ENCODE results near the gene RASA3.
A peak's percentile ranks its signal among the peaks of the same experiment; 100 is the strongest.
"Not testable (repeated sequence)": the region's sequence is repeated elsewhere in the genome, so short reads cannot be mapped to it uniquely, and the experiment has no call there.

RASA3 gene

GRCh38 chr13:114132419-114133121 is at the start of gene RASA3:
Gene RASA3 (minus strand): TSS chr13:114132623. CDS start chr13:114132489, 134 bp downstream.
- DNase-seq (ENCODE audit: low read depth in 2 of 2), result peak in 1 of 2 donors; percentile 40

- no peak for DNase-seq (ENCODE audit: low read depth in 2 of 2)
These were observed 46.8 kb upstream of the RASA3 start, which contains the start of gene CFAP97D2 for GRCh38 chr13:114179087-114179658. Gene CFAP97D2 (plus strand): TSS chr13:114179257. CDS start chr13:114179331, 74 bp downstream.

- no peak for DNase-seq (ENCODE audit: low read depth in 2 of 2)
These were observed 45.0 kb upstream of the RASA3 start for GRCh38 chr13:114177245-114178010.

GRCh38 chr13:114176359-114176902 is 44.0 kb upstream of the RASA3 start:
- DNase-seq (ENCODE audit: low read depth in 2 of 2), result not testable (repeated sequence)

- no peak for DNase-seq (ENCODE audit: low read depth in 2 of 2)
These were observed 42.1 kb upstream of the RASA3 start for GRCh38 chr13:114174529-114174961.

GRCh38 chr13:114173745-114174144 is 41.3 kb upstream of the RASA3 start:
- no peak for DNase-seq (ENCODE audit: low read depth in 2 of 2)

- no peak for DNase-seq (ENCODE audit: low read depth in 2 of 2)
These were observed 40.8 kb upstream of the RASA3 start for GRCh38 chr13:114173272-114173671.

GRCh38 chr13:114167885-114168284 is 35.5 kb upstream of the RASA3 start:
- DNase-seq (ENCODE audit: low read depth in 2 of 2), result no peak

- no peak for DNase-seq (ENCODE audit: low read depth in 2 of 2)
These were observed 35.0 kb upstream of the RASA3 start for GRCh38 chr13:114167426-114167825.

GRCh38 chr13:114166381-114167131 is 34.1 kb upstream of the RASA3 start:
- DNase-seq (ENCODE audit: low read depth in 2 of 2), result no peak

- no peak for DNase-seq (ENCODE audit: low read depth in 2 of 2)
These were observed 32.4 kb upstream of the RASA3 start for GRCh38 chr13:114164681-114165429.

GRCh38 chr13:114164053-114164452 is 31.6 kb upstream of the RASA3 start:
- no peak for DNase-seq (ENCODE audit: low read depth in 2 of 2)

GRCh38 chr13:114162533-114162922 is 30.1 kb upstream of the RASA3 start:
- no peak for DNase-seq (ENCODE audit: low read depth in 2 of 2)

GRCh38 chr13:114161644-114162532 is 29.5 kb upstream of the RASA3 start:
- no peak for DNase-seq (ENCODE audit: low read depth in 2 of 2)

- DNase-seq (ENCODE audit: low read depth in 2 of 2), result no peak
These were observed 28.7 kb upstream of the RASA3 start for GRCh38 chr13:114161028-114161556.

- DNase-seq (ENCODE audit: low read depth in 2 of 2), result not testable (repeated sequence)
These were observed 26.6 kb upstream of the RASA3 start for GRCh38 chr13:114158869-114159666.

- no peak for DNase-seq (ENCODE audit: low read depth in 2 of 2)
These were observed 25.6 kb upstream of the RASA3 start for GRCh38 chr13:114157869-114158495.

All from stimulated activated CD8-positive, alpha-beta memory T cell treated with anti-CD3 and anti-CD28 coated beads, Interleukin-2, amount 100 ng/mL, for 1 hour (primary cell).